NOMO-1 (cell line): Measurements from ENCODE around the gene FSTL4.
"Not testable (repeated sequence)": the region's sequence is repeated elsewhere in the genome, so short reads cannot be mapped to it uniquely, and the experiment has no call there.

Source experiments
- DNase-seq, 2 experiments: peaks; one replicate each; lab custom pipeline; 2025; ENCODE audit not compliant: unreplicated experiment in 2 of 2; lab: John Stamatoyannopoulos, UW

The FSTL4 gene

GRCh38 chr5:133409210-133409674 is 203.1 kb downstream of the FSTL4 start:
- no peak for DNase-seq

- no peak for DNase-seq
These were observed 204.0 kb downstream of the FSTL4 start for GRCh38 chr5:133408322-133408721.

DNA sequence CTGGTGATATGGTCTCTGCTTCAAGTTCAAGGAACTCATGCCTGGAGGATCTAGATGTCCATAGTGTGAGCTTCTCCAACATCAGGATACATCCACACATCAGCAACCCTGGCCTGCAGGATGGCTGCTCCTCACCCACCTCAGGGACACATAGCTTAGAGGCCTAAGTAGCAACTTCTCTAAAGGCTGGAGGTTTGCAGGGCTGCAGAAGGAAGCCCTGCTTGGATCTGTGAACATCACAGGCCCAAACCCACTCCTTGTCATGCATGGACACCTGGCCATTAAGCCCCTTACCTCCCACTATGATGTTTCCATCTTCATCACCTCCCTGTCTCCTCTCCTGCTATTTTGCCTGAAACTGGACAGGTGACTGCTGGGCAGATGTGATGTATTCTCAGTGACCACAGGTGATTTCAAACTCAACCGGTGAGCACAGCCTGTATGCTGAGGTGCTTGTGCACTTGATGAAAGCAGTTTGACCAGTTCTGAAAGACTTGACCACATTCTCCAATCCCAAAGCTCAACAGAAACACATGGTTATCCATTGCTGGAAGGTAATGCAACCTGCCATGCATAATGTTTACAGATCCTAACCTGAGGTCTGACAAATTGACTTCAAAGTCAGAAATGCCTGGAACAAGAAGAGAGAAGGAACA is 205.2 kb downstream of the FSTL4 start:
- no peak for DNase-seq

DNA sequence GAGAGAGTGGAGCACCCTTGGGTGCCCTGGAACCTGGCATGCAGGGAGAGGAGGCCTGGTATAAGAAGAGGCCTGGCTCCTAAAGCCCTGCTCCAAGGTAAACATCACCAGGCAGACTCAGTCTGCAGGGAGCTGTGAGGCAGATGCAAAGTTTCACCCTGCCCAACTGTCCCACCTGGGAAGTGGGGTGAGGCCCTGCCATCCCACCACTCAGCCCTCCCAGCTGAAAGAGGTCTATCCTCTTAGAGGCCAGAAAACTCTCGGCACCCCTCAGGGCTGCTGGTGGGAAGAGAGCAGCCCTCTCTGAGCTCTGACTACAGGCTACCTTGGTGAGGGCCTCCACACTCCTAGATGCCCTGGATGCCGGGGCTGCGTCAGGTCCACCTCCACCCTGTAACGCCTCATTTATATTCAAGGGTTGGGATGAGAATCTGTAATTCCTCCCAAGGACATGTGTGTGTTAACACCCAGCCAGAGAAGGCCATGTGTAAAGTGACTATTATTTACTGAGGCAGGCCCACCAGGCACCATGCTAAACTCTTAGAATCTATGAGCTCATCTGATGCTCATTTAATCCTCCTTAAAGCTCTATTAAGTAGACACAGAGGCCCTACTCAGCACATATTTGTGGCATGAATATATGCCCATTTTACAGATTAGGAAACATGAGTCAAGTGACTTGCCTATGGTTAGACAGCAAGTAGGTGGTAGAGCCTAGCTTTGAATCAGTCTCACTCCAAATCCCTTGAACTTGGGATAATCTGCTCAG is 205.9 kb downstream of the FSTL4 start:
- no peak for DNase-seq

GRCh38 chr5:133405275-133406034 is 206.9 kb downstream of the FSTL4 start:
- no peak for DNase-seq

- no peak for DNase-seq
These were observed 207.6 kb downstream of the FSTL4 start for GRCh38 chr5:133404724-133405123.

- DNase-seq: no peak
These were observed 208.5 kb downstream of the FSTL4 start for GRCh38 chr5:133403741-133404364.

DNA sequence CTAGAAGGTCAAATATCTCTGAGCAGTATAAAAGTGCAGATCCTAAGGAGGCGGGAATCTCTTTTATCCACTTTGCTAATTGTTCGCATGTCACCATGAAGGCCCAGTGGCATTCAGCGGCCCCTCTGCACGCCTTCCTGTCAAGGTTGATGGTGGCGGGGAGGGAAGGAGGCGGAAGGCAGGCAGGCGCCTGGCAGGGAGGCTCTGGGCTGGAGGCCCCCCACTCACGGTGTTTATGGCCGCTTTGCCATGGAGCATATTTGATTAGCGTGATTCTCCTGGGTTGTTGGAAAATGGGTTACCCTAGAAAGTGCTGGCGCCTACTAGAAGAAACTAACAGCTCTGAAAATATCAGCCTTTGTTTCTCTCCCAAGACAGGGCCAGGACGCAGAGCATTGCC is 209.6 kb downstream of the FSTL4 start:
- DNase-seq: no peak

GRCh38 chr5:133401731-133402347 is 210.5 kb downstream of the FSTL4 start:
- no peak for DNase-seq

DNA sequence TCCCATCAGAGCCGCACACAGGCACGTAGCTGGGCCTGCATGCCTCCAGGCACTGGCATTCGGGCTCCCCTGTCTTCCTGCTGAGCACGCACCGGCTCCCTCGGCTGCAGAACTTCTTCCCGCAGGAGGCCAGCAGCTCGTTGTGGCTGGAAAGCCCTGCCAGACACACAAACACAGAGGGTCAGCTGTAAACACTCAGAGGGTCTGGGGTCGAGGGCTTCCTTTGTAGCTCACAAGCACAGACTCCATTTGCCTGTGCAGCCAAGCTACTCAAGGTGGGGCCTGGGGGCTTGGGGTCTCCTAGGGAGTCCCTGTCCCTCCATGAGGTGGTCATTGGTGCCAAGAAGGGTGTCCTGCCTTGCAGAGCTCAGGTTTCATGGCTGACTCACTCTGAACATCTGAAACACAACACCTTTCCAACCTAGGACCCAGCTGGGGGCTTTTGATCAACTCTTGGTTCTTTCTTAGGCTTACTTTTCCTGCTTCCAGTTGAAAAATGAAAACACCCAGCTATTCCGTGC is 211.4 kb downstream of the FSTL4 start:
- DNase-seq: no peak

DNA sequence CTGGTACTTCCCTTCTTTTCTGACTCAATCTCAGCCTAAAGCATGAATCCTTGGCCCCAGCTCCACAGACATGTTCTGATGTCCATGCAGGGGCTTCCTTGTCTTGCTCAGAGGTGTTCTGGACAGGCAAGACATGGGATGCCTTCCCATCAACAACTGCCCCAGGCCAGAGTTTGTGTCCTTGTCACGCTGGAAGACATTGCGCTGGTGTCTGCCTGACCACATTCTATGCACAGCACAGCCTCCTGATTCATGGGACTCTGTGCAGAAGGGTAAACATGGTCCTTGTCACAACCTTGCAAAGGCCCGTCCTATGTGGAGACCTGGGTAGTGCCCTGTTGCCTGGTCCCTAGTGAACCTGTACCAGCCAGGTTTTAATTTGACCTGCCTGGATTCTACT is 212.2 kb downstream of the FSTL4 start:
- DNase-seq: no peak

DNA sequence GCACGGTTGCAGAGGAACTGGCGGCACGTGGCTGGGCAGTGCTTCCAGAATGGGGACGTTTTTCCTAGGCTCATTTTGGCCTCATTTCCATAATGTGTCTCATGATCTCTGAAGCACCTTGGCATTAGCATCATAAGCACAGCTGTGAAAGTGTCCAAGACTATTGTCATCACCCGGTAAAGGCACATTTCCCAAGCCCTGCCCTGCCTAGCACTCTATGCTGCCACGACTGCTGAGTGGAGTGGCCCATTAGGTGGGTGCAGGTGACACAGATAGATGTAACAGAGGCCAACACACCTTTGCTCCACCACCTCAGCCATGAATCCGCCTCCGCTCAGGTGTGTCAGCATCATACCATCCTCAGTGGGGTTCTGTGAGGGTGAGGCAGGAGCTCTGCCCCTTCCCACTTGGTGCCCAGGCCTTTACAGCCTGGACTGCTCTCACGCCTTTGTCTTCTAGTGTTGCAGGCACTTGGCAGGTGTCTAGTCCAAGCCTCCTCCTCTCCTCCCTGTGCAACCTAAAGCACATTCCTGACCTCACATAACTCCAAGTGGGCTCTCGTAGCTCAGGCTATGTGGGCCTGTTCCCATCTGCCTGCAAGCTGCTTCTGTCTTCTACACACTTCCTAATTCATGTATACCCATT is 213.0 kb downstream of the FSTL4 start:
- DNase-seq: no peak

GRCh38 chr5:133398646-133399101 is 213.7 kb downstream of the FSTL4 start:
- DNase-seq: no peak

- DNase-seq: no peak
These were observed 214.2 kb downstream of the FSTL4 start for GRCh38 chr5:133397990-133398645.

GRCh38 chr5:133397348-133397747 is 215.0 kb downstream of the FSTL4 start:
- no peak for DNase-seq

DNA sequence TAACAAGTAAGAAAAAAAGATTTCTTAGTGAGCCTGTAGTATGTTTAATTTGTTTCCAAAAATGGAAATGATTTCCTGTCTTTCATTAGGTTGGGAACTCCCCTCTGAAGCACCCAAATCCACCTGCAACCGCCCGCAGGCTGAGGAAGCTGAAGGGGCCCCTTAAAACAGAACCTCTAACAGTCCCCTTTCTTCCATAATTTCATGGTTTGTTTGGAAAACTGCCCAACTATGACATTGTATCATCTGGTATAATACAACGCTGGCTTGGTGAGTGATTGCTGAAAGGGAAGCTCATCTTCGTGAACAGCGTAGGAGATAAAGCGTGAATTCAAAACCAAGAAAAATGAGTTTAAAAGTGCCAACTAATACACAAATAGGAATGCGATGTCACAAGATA is 215.5 kb downstream of the FSTL4 start:
- no peak for DNase-seq

GRCh38 chr5:133396187-133396741 is 216.1 kb downstream of the FSTL4 start:
- no peak for DNase-seq

GRCh38 chr5:133395207-133395606 is 217.1 kb downstream of the FSTL4 start:
- not testable (repeated sequence) for DNase-seq

GRCh38 chr5:133394477-133394817 is 217.9 kb downstream of the FSTL4 start:
- not testable (repeated sequence) for DNase-seq
